Stimulated activated CD8-positive, alpha-beta memory T cell treated with anti-CD3 and anti-CD28 coated beads, Interleukin-7, amount 100 ng/mL, for 4 hours (primary cell): ENCODE data around the gene TNFSF12.

Experiments
- DNase-seq, 2 donors: peaks; one replicate each; pipeline ENCODE4 v3.0.0-alpha.2; 2020; ENCODE audit warnings: low read depth in 2 of 2

TNFSF12 gene

GRCh38 chr17:7548585-7549400 lies at the start of gene TNFSF12:
Gene TNFSF12, plus strand, starts transcription at chr17:7549058. Its CDS starts 96 bp downstream, at chr17:7549154.
- peak in 1 of 2 donors; percentile 50 for DNase-seq

GRCh38 chr17:7499161-7499560 lies 49.7 kb upstream of the TNFSF12 start:
- DNase-seq, result no peak

DNA sequence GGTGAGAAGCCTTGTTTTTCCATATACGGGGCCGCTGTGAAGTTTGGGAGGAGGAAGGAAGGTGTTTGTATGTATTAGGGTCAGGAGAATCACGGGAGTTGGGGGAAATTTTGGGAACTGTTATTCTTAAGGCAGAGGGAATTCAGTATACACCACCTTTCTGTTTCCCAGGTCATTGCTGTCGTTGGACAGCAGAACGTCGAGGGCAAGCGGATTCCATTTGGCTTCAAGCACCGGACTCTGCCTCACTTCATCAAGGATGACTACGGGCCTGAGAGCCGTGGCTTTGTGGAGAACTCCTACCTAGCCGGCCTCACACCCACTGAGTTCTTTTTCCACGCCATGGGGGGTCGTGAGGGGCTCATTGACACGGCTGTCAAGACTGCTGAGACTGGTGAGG lies 47.1 kb upstream of the TNFSF12 start:
- no peak for DNase-seq

DNA sequence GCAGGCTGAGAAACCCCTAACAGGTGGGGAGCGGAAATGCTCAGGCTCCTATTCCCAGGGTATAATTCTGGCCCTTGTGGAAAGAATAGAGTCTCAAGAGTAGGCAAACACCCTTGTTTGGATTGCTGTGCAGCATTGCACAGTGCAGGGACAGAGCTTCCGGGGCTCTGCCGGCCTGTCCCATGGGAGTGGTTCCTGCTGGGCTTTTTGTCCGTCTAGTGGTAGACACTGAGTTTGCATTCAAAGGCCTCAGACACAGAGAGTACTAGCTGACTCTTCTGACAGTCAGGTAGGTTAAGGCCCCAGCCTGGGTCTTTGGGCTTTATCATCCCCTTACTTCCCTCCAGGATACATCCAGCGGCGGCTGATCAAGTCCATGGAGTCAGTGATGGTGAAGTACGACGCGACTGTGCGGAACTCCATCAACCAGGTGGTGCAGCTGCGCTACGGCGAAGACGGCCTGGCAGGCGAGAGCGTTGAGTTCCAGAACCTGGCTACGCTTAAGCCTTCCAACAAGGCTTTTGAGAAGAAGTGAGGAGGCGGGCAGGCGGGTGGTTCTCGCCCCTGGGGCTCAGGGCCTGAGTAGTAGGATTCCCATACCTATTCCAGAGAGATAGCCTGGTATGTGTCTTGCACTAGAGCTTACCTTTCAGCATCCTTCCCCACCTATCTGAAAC lies 46.5 kb upstream of the TNFSF12 start:
- no peak for DNase-seq

DNA sequence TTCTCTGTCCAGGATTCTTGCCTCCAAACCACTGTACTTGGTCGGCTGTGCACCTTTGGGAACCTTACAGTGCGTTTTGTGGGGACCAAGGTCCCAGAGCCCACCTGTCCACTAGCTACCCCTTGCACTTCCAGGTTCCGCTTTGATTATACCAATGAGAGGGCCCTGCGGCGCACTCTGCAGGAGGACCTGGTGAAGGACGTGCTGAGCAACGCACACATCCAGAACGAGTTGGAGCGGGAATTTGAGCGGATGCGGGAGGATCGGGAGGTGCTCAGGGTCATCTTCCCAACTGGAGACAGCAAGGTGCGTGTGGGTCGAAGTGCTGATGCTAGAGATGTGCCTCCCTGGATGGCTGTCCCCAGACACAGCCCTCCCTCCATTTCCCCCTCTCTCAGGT lies 45.9 kb upstream of the TNFSF12 start:
- DNase-seq, result no peak

DNA sequence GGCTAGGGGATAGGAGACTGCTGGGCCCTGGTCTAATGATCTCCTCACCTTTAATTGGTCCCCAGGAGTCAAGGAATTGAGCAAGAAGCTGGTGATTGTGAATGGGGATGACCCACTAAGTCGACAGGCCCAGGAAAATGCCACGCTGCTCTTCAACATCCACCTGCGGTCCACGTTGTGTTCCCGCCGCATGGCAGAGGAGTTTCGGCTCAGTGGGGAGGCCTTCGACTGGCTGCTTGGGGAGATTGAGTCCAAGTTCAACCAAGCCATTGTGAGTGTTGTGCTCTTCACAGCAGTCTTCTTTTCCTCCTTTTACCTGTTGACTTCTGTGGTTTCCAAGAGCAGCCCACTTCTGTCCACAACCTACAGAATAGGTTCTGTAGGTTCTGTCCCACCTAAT lies 45.3 kb upstream of the TNFSF12 start:
- DNase-seq, result no peak

- no peak for DNase-seq
These were observed 40.7 kb upstream of the TNFSF12 start for GRCh38 chr17:7508145-7508544.

GRCh38 chr17:7508846-7509245 lies 40.0 kb upstream of the TNFSF12 start:
- DNase-seq, result no peak

- no peak for DNase-seq
These were observed 38.9 kb upstream of the TNFSF12 start for GRCh38 chr17:7509937-7510336.

GRCh38 chr17:7511108-7511507 lies 37.8 kb upstream of the TNFSF12 start:
- no peak for DNase-seq

GRCh38 chr17:7512105-7512504 lies 36.8 kb upstream of the TNFSF12 start:
- DNase-seq, result no peak

- DNase-seq, result no peak
These were observed 35.9 kb upstream of the TNFSF12 start for GRCh38 chr17:7512824-7513540.

GRCh38 chr17:7513850-7514419 lies 34.9 kb upstream of the TNFSF12 start:
- no peak for DNase-seq

- DNase-seq, result no peak
These were observed 32.8 kb upstream of the TNFSF12 start for GRCh38 chr17:7515911-7516610.

DNA sequence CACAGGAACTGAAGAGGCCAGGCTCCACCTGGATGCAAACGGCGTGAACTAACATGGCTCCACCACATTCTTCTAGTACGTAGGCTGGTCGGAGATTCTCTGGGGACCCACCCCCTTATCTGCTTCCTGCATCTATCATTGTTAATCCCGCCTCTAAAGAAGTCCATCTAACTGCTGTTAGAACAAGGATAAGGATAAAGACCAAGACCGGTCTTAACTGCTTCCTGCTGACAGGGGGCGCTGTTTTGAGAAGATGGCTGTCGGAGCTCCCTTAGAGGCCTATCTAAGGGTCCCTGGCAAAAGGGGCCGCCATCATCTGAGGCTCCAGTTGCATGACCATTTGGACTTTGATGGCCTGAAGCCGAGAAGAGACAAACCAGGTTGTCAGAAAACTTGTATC lies 25.8 kb upstream of the TNFSF12 start:
- peak in 1 of 2 donors; percentile 27 for DNase-seq

DNA sequence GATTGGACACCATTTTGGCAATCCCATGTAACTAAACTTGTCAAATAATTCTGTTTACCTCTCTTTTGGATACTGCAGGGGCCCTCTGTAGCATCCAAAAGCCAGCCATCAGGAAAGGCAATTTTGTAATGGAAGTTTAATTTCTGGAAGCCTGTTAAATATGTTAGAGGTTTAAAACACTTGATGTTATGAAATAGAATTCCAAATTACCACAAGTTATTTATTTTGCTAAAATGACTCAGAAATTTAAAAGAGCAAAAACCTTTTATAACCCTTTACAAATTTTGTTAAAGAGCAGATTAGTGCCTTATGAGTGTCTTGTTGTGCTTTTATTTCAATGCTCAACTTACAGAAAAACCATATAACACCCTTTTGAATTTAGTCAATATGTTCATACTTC lies 20.0 kb upstream of the TNFSF12 start:
- DNase-seq, result no peak

DNA sequence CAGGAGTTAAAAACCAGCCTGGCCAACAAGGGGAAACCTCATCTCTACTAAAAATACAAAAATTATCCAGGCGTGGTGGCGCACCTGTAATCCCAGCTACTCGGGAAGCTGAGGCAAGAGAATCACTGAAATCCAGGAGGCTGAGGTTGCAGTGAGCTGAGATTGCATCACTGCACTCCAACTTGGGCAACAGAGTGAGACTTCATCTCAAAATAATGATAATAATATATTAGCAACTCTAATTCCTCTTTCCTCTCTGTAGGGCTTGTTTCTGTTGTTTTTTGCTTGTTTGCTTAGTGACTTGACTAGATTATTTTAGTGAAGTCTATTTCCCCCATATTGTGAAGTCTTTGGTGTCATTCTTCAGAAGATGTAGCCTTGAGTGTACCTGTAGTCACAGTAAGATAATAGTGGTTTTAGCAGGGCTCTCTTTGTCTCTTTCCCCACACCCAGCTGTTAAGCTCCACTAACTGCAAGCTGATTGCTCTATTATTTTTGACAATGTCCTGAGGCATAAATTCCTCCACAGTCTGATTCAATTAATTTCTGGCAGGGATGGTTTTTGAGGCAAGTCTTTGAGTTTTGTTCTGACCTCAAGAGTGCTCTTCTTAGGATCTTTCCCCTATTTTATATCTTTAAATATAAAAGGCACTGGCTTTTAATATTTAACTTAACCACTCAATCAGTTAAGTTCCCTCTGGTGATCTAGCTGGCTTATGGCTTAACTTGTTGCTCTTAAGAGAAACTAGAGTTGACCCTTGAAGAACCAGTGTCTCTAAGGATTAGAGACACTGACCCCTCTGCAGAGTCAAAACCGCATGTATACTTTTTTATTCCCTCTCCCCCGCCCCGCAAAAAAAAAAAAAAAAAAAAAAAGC lies 18.6 kb upstream of the TNFSF12 start:
- no peak for DNase-seq

DNA sequence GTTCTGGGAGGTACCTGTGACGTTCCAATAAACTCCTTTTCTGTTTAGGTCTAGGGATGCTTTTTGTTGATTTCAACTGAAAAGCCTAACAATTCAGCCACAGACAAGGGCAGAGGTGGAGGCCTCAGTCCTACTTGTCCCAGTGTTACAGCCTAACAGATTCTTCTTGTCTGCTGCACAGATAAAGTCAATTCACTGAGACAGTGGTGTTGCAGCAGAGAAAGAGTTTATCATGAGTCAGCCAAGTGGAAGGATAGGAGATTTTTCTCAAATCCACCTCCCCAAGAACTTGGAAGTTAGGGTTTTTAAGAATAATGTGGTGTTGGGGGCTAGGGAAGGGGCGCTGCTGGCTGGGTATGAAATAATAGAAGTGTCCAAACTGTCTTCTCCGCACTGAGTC lies 10.8 kb upstream of the TNFSF12 start:
- DNase-seq, result no peak

DNA sequence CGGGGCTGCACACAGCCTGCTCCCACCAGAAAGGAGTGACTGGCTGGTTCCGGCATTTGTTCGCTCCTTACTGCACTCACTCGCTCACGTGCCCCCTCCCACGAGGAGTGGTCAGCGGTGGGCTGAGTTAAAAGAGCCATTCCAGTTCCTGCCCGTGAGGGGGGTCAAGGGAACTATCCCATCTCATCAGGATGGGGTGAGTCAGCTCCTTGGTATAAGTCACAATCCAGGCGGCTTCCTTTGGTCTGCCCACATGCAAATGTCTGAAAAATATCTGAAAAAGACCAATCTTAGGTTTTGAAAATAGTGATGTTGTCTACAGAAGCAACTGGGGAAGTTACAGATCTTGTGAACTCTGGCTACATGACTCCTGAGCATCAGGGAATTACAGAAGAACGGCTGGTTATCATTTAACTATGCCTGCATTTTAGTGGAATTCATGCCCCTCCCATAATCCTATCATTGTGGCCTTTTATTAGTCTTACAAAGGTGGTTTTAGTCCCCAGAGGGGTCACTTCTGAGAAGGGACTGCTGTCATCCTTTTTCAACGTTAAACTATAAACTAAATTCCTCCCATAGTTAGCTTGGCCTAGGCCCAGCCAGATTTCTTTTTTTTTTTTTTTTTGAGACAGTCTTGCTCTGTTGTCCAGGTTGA lies 9.8 kb upstream of the TNFSF12 start:
- DNase-seq, result no peak

- no peak for DNase-seq
These were observed 7.7 kb upstream of the TNFSF12 start for GRCh38 chr17:7541074-7541621.
